A549 (cell line): ENCODE results near the gene SDHB.

Source experiments
- BHLHE40 ChIP-seq: IDR thresholded peaks from 2 replicates; pipeline ENCODE4 v1.6.1; 2012; ENCODE audit warnings: low read depth, low read length, inconsistent platforms
- CHD2 ChIP-seq: fragments of 150-350 bp; IDR thresholded peaks from 2 replicates; pipeline ENCODE4 v1.6.1; 2014; ENCODE audit warnings: low read length; ENCODE audit not compliant: partially characterized antibody
- EHMT2 ChIP-seq: fragments of 200-600 bp; sonication (generic); IDR thresholded peaks from 2 replicates; pipeline ENCODE4 v1.6.1; 2016; ENCODE audit warnings: antibody characterized with exemption, low read depth, mild to moderate bottlenecking, moderate library complexity
- EP300 ChIP-seq, 2 experiments: fragments of >200 bp; sonication (Bioruptor Twin); formaldehyde crosslinking; IDR thresholded peaks; 2 replicates in 1 of 2; 3 replicates in 1 of 2; pipeline ENCODE4 v1.6.1; 2016 to 2017
- MAFK ChIP-seq: fragments of 450-650 bp; IDR thresholded peaks from 2 replicates; pipeline ENCODE4 v1.6.1; 2014; ENCODE audit not compliant: partially characterized antibody
- NFE2L2 ChIP-seq: fragments of 150-350 bp; conservative IDR thresholded peaks from 2 replicates; pipeline ENCODE4 v1.6.1; 2014; ENCODE audit warnings: low read length
- PHF8 ChIP-seq: fragments of 200-600 bp; sonication (generic); IDR thresholded peaks from 2 replicates; pipeline ENCODE4 v1.6.1; 2016; ENCODE audit warnings: low read depth, mild to moderate bottlenecking, antibody characterized with exemption, moderate library complexity, borderline replicate concordance
- POLR2A ChIP-seq: IDR thresholded peaks from 2 replicates; pipeline ENCODE4 v1.6.1; 2012; ENCODE audit warnings: mild to moderate bottlenecking, low read length
- REST ChIP-seq: fragments of 200-600 bp; sonication (generic); IDR thresholded peaks from 2 replicates; pipeline ENCODE4 v1.6.1; 2016; ENCODE audit warnings: antibody characterized with exemption, mild to moderate bottlenecking, moderate library complexity
- RNF2 ChIP-seq: fragments of 200-600 bp; sonication (generic); IDR thresholded peaks from 2 replicates; pipeline ENCODE4 v1.6.1; 2016; ENCODE audit warnings: low read depth, mild to moderate bottlenecking, antibody characterized with exemption, moderate library complexity, borderline replicate concordance
- SMC3 ChIP-seq: fragments of >200 bp; sonication (Bioruptor Twin); formaldehyde crosslinking; IDR thresholded peaks from 3 replicates; pipeline ENCODE4 v1.6.1; 2018; ENCODE audit warnings: inconsistent platforms
- TF ChIP-seq, protein P1 (sequence below): fragments of >200 bp; sonication (Bioruptor Twin); formaldehyde crosslinking; IDR thresholded peaks from 3 replicates; pipeline ENCODE4 v1.5.1; 2016
- TF ChIP-seq, protein P2 (sequence below): fragments of 450-650 bp; IDR thresholded peaks from 2 replicates; pipeline ENCODE4 v1.6.1; 2014; ENCODE audit warnings: antibody characterized with exemption
- TF ChIP-seq, protein P3 (sequence below): fragments of 250-450 bp; sonication (Bioruptor Pico); IDR thresholded peaks from 2 replicates; pipeline ENCODE4 v1.5.0; 2021; ENCODE audit warnings: mild to moderate bottlenecking, moderate library complexity, borderline replicate concordance

DNA sequence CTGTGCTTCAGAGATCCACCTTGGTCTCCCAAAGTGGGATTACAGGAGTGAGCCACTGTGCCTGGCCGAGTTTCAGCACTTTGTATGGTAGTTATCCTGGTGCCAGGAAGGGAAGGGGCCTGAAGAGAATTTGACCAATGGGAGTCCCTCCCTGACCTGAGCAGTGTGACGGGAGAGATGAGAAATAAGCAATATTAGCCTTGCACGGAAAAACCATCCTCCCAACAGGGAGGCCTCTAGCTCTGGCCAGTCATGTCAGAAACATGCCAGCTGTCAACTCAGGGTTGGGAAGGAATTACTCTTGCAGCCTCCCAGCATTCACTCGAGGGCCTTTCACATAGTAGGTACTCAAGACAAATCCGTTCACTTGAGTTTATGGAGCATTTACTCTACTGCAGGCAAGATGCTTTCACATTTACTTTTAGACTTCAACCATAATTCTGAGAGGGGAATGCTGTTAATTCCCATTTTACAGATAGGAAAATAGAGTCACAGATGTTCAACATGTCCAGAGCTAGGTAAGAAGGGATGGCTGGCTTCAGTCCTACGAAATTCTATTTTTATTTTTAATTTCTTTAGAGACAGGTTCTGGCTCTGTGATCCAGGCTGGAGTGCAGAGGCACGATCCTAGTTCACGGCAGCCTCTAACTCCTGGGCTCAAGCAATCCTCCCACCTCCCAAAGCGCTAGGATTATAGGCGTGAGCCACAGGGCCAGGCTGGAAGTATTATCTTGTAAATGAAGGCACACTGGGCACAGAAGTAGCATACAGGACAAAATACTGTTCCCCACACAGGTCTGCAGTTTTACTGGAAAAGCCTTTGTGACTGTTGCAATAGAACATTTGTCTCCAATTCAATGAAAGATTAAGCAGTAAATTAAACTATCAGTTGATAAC, 38.9 kb downstream of the SDHB start:
- TF ChIP-seq, protein P1, sequence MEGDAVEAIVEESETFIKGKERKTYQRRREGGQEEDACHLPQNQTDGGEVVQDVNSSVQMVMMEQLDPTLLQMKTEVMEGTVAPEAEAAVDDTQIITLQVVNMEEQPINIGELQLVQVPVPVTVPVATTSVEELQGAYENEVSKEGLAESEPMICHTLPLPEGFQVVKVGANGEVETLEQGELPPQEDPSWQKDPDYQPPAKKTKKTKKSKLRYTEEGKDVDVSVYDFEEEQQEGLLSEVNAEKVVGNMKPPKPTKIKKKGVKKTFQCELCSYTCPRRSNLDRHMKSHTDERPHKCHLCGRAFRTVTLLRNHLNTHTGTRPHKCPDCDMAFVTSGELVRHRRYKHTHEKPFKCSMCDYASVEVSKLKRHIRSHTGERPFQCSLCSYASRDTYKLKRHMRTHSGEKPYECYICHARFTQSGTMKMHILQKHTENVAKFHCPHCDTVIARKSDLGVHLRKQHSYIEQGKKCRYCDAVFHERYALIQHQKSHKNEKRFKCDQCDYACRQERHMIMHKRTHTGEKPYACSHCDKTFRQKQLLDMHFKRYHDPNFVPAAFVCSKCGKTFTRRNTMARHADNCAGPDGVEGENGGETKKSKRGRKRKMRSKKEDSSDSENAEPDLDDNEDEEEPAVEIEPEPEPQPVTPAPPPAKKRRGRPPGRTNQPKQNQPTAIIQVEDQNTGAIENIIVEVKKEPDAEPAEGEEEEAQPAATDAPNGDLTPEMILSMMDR, result no peak
- no peak for TF ChIP-seq EP300 (IDR thresholded peaks at IDR 0.05)
- TF ChIP-seq, protein P2, sequence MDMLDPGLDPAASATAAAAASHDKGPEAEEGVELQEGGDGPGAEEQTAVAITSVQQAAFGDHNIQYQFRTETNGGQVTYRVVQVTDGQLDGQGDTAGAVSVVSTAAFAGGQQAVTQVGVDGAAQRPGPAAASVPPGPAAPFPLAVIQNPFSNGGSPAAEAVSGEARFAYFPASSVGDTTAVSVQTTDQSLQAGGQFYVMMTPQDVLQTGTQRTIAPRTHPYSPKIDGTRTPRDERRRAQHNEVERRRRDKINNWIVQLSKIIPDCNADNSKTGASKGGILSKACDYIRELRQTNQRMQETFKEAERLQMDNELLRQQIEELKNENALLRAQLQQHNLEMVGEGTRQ, result no peak
- TF ChIP-seq CHD2, result no peak
- no peak for TF ChIP-seq RNF2
- TF ChIP-seq REST, result no peak
- TF ChIP-seq NFE2L2, result no peak
- TF ChIP-seq PHF8, result no peak
- TF ChIP-seq POLR2A, result no peak
- TF ChIP-seq EHMT2, result no peak
- TF ChIP-seq BHLHE40, result no peak
- TF ChIP-seq SMC3, result no peak
- TF ChIP-seq, protein P3, sequence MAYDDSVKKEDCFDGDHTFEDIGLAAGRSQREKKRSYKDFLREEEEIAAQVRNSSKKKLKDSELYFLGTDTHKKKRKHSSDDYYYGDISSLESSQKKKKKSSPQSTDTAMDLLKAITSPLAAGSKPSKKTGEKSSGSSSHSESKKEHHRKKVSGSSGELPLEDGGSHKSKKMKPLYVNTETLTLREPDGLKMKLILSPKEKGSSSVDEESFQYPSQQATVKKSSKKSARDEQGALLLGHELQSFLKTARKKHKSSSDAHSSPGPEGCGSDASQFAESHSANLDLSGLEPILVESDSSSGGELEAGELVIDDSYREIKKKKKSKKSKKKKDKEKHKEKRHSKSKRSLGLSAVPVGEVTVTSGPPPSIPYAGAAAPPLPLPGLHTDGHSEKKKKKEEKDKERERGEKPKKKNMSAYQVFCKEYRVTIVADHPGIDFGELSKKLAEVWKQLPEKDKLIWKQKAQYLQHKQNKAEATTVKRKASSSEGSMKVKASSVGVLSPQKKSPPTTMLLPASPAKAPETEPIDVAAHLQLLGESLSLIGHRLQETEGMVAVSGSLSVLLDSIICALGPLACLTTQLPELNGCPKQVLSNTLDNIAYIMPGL (CRISPR knock-in tag), result no peak
- no peak for TF ChIP-seq MAFK
